Mucosa of descending colon (tissue), 3 donors: ENCODE measurements around the gene NPY. TPM values are rescaled to one million over a fixed set of nuclear protein-coding genes. Genes with fewer than 3 reads are reported as not detected.

Experiments used
- ATAC-seq: fragments of 200-7000 bp; cut with Tn5 transposase; one replicate; pipeline ENCODE4 v1.9.1; 2020; ENCODE audit warnings: mild to moderate bottlenecking, moderate library complexity
- DNase-seq, 3 donors: peaks; one replicate each; pipeline ENCODE4 v3.0.0-alpha.2; 2020
- H3K36me3 ChIP-seq: fragments of 200-600 bp; one replicate; pipeline ENCODE4 v1.8.0; 2021; ENCODE audit warnings: low read depth, mild to moderate bottlenecking
- H3K4me1 ChIP-seq: fragments of 200-600 bp; one replicate; pipeline ENCODE4 v1.8.0; 2021; ENCODE audit warnings: low read depth, mild to moderate bottlenecking
- H3K4me3 ChIP-seq: fragments of 200-600 bp; one replicate; pipeline ENCODE4 v1.8.0; 2021; ENCODE audit warnings: mild to moderate bottlenecking
- H3K9me3 ChIP-seq: fragments of 200-600 bp; one replicate; pipeline ENCODE4 v1.8.0; 2021; ENCODE audit warnings: mild to moderate bottlenecking
- CTCF ChIP-seq: fragments of 200-600 bp; IDR thresholded peaks from one replicate; pipeline ENCODE4 v1.8.0; 2022; ENCODE audit warnings: antibody characterized with exemption, mild to moderate bottlenecking
- intact Hi-C, 2 donors: fragments of 100-400 bp; cut with DNase I in 1 of 2; cut with micrococcal nuclease in 1 of 2; formaldehyde crosslinking; loops; one replicate each; pipeline versions ENCODE4 v1.11.0 to v1.11.1; 2022; cut with DNase I, micrococcal nuclease
- total RNA-seq, 3 donors: library from RNA; stranded (reverse); fragmentation: NEBNext Ultra II Directional in 2 of 3; extraction: Animal tissue kit (Norgen Biotek cat#: 25700) in 2 of 3; gene quantifications; one replicate each; pipeline versions ENCODE4 v1.2.1 to v1.2.4, GENCODE V29; 2021 to 2023
- donor health status: DM: no; HTN: no; CAD: no; lungs with moderate emphysema.
- donor health status: DM: no; HTN: no; CAD: no.
- donor health status: DM: no; HTN: yes; CAD: no.

NPY gene
- total RNA-seq, 3 donors from 2014 or later: 0.55 to 0.75 TPM; not detected in 1

GRCh38 chr7:24298696-24299095 lies 14.7 kb downstream of the NPY start:
- ATAC-seq (no peak), DNase-seq (no peak)
- no peaks in the 10 kb centered on the region for H3K36me3 ChIP-seq
- intact Hi-C loops: no loop called here
- H3K4me3 ChIP-seq: no peak overlapping the region
- TF ChIP-seq CTCF: no peak
- H3K9me3 ChIP-seq: no peaks in the 10 kb centered on the region
- no peaks in the 10 kb centered on the region for H3K4me1 ChIP-seq

- Histone ChIP-seq H3K4me3 (no peak overlapping the region), H3K4me1 (no peaks in the 10 kb centered on the region), H3K36me3 (no peaks in the 10 kb centered on the region), H3K9me3 (no peaks in the 10 kb centered on the region)
- ATAC-seq: no peak
- TF ChIP-seq CTCF: no peak
- intact Hi-C loops: no loop called here
- DNase-seq: no peak
Measured at GRCh38 chr7:24299192-24299591, 15.2 kb downstream of the NPY start.

DNA sequence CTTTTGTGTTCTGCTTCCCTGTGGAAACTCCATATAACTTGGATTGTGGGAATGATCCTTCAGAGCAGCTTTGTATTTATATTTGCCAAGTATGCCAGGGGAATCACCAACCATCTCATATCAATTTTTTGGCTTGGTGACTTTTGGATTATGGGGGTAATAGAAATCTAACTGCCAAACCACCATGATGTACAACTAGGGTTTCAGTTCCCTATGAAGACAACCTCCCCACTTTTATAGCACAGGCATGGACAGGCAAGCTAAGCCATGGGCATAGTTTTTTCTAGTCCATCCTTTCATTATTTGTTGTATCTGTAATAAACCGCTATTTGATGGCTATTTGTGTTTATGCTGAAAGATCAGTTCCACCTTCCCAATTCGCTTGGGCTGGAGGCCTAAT lies 17.7 kb downstream of the NPY start:
- no peak for DNase-seq
- intact Hi-C loops: no loop called here
- no peaks in the 10 kb centered on the region for H3K9me3 ChIP-seq
- ATAC-seq: no peak
- no peak for TF ChIP-seq CTCF
- H3K36me3 ChIP-seq: no peaks in the 10 kb centered on the region
- H3K4me3 ChIP-seq: no peak overlapping the region
- H3K4me1 ChIP-seq: no peaks in the 10 kb centered on the region

DNA sequence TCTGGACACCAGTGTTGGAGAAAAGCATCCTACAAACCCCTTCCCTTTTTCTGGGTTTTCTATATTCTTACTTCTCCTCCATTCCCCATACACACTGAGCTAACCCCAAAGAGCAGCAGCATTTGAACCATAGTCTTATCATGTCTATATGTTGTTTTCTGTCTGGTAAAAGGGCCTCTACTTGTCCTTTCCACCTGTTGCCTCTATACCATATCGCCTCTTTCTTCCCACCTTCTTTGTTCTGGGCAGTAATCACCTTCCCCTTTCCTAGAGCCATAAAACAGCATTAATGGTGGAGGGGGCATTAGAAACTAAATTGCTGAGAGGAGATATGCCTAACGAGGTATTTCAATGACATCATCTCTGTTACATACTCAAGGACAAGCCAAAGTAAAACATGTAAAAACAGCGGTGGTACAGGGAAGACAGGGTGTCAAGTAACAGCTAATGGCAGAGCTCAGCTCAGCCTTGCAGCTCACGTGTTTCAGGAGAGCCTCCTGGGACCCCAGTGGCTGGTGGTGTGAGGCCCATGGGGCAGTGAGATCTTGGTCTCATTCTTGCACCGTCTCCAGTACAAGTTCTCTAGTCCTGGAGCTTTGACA lies 20.6 kb downstream of the NPY start:
- no peaks in the 10 kb centered on the region for H3K9me3 ChIP-seq
- intact Hi-C loops: no loop called here

GRCh38 chr7:24307326-24307725 lies 23.3 kb downstream of the NPY start:
- ATAC-seq: no peak
- intact Hi-C loops: no loop called here
- Histone ChIP-seq H3K36me3 (no peaks in the 10 kb centered on the region), H3K4me3 (no peak overlapping the region), H3K4me1 (no peaks in the 10 kb centered on the region), H3K9me3 (no peaks in the 10 kb centered on the region)
- no peak for TF ChIP-seq CTCF
- DNase-seq: no peak

More for the DNA sequence above, 20.6 kb downstream of the NPY start:
- no peak for TF ChIP-seq CTCF
- Histone ChIP-seq H3K4me1 (no peaks in the 10 kb centered on the region), H3K36me3 (no peaks in the 10 kb centered on the region), H3K4me3 (no peak overlapping the region)
- ATAC-seq (no peak), DNase-seq (no peak)

GRCh38 chr7:24312588-24312987 lies 28.6 kb downstream of the NPY start:
- H3K36me3 ChIP-seq: no peaks in the 10 kb centered on the region
- H3K9me3 ChIP-seq: no peaks in the 10 kb centered on the region
- intact Hi-C loops: no loop called here
- DNase-seq: no peak
- no peaks in the 10 kb centered on the region for H3K4me1 ChIP-seq
- ATAC-seq: no peak
- no peak overlapping the region for H3K4me3 ChIP-seq
- no peak for TF ChIP-seq CTCF
